Activated CD8-positive, alpha-beta memory T cell treated with anti-CD3 and anti-CD28 coated beads for 4 hours (primary cell): ENCODE data around the gene CRYGN.
A peak's percentile ranks its signal among the peaks of the same experiment; 100 is the strongest.

ENCODE experiments used
- DNase-seq, 2 donors: peaks; one replicate each; pipeline ENCODE4 v3.0.0-alpha.2; 2020; ENCODE audit warnings: low read depth in 2 of 2

Gene CRYGN

GRCh38 chr7:151459726-151460473 lies 20.0 kb upstream of the CRYGN start:
- no peak for DNase-seq

DNA sequence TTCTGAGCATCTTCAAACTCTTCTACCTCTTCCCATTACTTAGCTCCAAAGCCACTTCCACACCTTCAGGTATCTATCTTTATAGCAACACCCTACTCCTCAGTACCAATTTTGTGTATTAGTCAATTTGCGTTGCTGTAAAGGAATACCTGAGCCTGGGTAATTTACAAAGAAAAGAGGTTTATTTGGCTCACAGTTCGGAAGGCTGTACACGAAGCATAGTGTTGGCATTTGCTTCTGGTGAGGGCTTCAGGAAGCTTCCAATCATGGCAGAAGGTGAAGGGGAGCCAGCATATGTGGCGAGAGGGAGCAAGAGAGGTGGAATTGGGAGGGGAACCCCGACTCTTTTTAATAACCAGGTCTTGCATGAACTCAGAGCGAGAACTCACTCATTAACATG lies 17.6 kb upstream of the CRYGN start:
- DNase-seq = no peak

GRCh38 chr7:151456782-151457181 lies 16.8 kb upstream of the CRYGN start:
- DNase-seq = no peak

DNA sequence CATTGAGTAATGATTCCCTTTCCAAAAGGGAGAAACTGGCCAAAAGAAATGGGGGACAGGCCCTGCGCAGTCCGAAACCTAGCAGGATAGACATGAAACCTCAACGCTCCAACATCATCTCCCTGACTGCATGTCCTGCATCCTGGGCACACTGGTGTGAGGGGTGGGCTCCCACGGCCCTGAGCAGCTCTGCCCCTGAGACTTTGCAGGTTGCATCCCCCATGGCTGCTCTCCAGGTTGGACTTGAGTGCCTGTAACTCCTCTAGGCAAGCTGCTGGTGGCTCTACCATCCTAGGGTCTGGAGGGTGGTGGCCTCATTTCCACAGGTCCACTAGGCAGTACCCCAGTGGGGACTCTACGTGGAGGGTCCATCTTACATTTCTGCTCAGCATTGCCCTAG lies 16.3 kb upstream of the CRYGN start:
- no peak for DNase-seq

GRCh38 chr7:151455690-151456089 lies 15.7 kb upstream of the CRYGN start:
- no peak for DNase-seq

GRCh38 chr7:151454932-151455530 lies 15.1 kb upstream of the CRYGN start:
- no peak for DNase-seq

GRCh38 chr7:151454305-151454704 lies 14.4 kb upstream of the CRYGN start:
- no peak for DNase-seq

GRCh38 chr7:151453326-151453791 lies 13.4 kb upstream of the CRYGN start:
- no peak for DNase-seq

- no peak for DNase-seq
These were observed 12.9 kb upstream of the CRYGN start for GRCh38 chr7:151452680-151453325.

DNA sequence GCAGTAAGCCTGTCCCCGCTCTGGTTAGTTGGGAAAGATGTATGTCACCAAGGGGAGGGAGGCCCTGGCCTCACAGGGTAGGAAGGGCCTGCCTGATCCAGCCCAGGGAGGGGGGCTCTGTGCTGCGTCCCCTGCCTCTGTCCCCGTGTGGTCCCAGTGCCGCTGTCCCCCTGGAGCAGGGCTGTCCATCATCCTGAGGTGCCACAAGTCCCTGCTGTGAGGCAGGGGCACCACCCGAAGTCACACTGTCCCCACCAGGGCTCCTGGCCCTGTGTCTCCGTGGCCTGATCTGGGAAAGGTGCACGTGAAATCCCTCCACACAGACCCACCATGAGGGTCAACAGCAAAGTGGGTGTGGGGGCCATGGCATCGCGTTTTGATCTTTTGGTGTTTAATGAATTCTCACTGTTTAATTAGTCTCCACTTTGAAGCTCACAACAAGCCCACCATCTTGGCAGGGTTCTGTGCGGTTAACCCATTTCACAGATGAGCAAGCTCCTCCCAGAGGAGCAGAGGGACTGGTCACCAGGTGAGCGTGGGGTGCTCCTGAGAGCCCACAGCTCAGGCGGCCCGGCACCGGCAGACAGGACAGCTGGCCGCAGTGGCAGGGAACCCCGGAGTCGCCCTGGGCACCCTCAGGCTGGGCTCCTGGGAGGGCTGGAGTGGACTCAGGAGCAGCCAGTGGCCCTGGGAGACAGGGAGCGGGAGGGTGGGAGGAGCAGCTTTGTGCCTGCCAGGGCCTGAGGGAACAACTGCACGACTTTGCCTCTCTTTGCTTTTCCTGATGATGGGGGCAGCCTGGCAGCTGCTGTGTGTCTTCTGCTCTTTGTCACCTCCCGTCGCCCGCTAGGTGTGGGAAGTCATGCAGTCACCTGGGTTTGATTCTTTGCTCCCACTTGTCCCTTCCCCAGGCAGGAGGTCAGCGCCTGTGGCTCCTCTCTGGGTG lies 12.0 kb upstream of the CRYGN start:
- no peak for DNase-seq

DNA sequence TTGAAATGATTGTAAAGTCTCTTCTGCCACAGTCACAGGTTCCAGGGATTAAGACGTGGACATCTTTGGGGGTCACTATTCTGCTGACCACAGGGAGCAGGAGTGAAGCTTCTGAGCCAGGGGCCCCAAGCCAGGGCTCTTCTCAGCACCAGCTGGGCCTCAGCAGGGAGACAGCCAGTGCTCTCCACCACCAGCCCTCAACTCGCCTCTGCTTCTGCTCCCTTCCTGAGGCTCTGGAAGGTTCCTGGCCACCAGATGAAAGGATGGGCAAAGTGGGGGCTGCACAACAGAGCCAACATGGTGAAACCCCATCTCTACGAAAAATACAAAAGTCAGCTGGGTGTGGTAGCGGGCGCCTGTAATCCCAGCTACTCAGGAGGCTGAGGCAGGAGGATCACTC lies 11.2 kb upstream of the CRYGN start:
- DNase-seq = no peak

GRCh38 chr7:151449990-151450389 lies 10.0 kb upstream of the CRYGN start:
- no peak for DNase-seq

GRCh38 chr7:151448261-151449252 lies 8.6 kb upstream of the CRYGN start:
- peak; percentile 49 to 51 for DNase-seq

DNA sequence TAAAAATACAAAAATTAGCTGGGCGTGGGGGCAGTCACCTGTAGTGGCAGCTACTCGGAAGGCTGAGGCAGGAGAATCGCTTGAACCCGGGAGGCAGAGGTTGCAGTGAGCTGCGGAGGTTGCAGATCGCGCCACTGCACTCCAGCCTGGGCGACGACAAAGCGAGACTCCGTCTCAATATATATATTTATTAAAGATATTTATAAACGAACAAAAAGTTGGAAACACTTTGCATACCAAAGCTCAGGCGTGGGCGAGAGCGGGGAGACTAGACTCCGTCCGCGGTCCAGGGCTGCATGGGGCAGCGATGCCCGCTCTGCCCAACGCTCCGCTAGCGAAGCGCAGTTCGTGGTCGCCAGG lies 7.9 kb upstream of the CRYGN start:
- no peak for DNase-seq

GRCh38 chr7:151447312-151447711 lies 7.4 kb upstream of the CRYGN start:
- no peak for DNase-seq

GRCh38 chr7:151446412-151446811 lies 6.5 kb upstream of the CRYGN start:
- DNase-seq = no peak

- DNase-seq = no peak
These were observed 4.7 kb upstream of the CRYGN start for GRCh38 chr7:151444632-151445031.

DNA sequence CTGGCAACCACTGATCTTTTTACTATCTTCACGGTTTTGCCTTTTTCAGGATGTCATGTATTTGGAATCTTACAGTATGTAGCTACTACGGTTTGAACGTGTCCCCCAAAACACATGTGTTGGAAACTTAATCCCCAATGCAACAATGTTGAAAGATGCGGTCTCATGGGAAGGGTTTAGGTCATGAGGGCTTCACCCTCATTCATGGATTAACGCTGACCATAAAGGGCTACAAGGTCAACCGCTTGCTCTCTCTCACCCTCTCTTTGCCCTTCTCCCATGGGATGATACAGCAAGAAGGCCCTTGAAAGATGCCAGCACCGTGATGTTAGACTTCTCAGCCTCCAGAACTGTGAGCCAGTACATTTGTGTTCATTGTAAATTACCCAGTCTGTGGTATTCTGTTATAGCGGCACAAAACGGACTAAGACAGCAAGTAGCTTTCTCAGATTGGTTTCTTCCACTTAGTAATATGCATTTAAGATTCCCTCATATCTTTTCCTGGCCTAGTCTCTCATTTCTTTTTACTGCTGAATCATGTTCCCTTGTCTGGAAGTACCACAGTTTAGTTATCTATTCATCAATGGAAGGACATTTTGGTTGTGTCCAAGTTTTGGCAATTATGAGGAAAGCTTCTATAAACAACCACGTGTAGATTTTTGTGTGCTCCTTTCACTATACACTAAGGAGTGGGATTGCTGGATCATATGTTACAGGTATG lies 3.0 kb upstream of the CRYGN start:
- no peak for DNase-seq

DNA sequence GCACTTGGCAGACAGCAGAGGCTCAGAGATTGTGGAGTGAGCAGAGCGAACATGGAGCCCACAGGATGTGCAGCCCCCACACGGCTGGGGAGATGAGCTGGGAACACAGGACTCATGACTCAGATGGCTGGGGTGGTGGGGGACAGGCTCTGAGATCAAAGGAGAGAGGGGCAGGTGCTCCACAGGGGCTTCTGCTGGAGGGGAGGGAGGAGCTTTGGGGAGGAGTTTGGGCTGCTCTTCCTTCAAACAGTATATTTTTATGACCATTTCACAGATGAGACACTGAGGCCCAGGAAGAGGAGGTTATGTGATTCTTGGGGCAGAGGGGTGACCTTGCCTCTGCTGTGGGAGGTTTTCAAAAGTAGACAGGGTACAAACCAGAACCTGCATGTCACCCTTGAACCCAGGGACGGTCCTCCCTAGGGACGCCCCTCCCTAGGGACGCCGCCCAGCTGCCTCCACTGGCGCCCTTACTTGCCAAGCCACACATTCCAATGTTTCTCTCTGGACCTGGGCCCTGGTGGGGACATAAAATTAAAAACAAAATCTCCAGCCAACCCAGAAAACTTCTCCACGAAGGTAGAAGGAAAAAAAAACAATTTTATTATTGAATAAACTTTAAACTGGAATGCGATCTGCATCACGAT lies 981 bp upstream of the CRYGN start:
- no peak for DNase-seq
